Measurements from ENCODE around the gene TUBAL3. TPM values are rescaled to one million over a fixed set of nuclear protein-coding genes. Genes with fewer than 3 reads are reported as not detected.

TUBAL3 gene
- total RNA-seq, 1 donor from 2014 or later, result not detected

GRCh38 chr10:5360318-5360915, 44.2 kb downstream of the TUBAL3 start:
- TF ChIP-seq CTCF (IDR thresholded peaks at IDR 0.05), result no peak
- no peak for DNase-seq (ENCODE audit: extremely low spot score, unreplicated experiment)
- peaks cover 61% of the 10 kb centered on the region for H3K27me3 Mint-ChIP-seq (ENCODE audit: unreplicated experiment)
- no peak overlapping the region for H3K27ac Mint-ChIP-seq (ENCODE audit: unreplicated experiment)
- H3K36me3 Mint-ChIP-seq (ENCODE audit: unreplicated experiment), result no peaks in the 10 kb centered on the region
- no peaks in the 10 kb centered on the region for H3K4me1 Mint-ChIP-seq (ENCODE audit: unreplicated experiment)
- no peak overlapping the region for H3K4me3 Mint-ChIP-seq (ENCODE audit: unreplicated experiment)
- no peaks in the 10 kb centered on the region for H3K9me3 Mint-ChIP-seq (ENCODE audit: unreplicated experiment)

GRCh38 chr10:5356302-5356763, 48.3 kb downstream of the TUBAL3 start:
- Mint-ChIP-seq H3K27me3 (ENCODE audit: unreplicated experiment) (peaks cover 65% of the 10 kb centered on the region), H3K4me3 (ENCODE audit: unreplicated experiment) (no peak overlapping the region), H3K9me3 (ENCODE audit: unreplicated experiment) (no peaks in the 10 kb centered on the region), H3K4me1 (ENCODE audit: unreplicated experiment) (no peaks in the 10 kb centered on the region), H3K27ac (ENCODE audit: unreplicated experiment) (no peak overlapping the region), H3K36me3 (ENCODE audit: unreplicated experiment) (no peaks in the 10 kb centered on the region)
- no peak for DNase-seq (ENCODE audit: extremely low spot score, unreplicated experiment)
- no peak for TF ChIP-seq CTCF (IDR thresholded peaks at IDR 0.05)

- Mint-ChIP-seq H3K9me3 (ENCODE audit: unreplicated experiment) (no peaks in the 10 kb centered on the region), H3K27ac (ENCODE audit: unreplicated experiment) (no peak overlapping the region), H3K27me3 (ENCODE audit: unreplicated experiment) (peaks cover 62% of the 10 kb centered on the region), H3K4me3 (ENCODE audit: unreplicated experiment) (no peak overlapping the region), H3K4me1 (ENCODE audit: unreplicated experiment) (no peaks in the 10 kb centered on the region), H3K36me3 (ENCODE audit: unreplicated experiment) (no peaks in the 10 kb centered on the region)
- TF ChIP-seq CTCF (IDR thresholded peaks at IDR 0.05), result no peak
- DNase-seq (ENCODE audit: extremely low spot score, unreplicated experiment), result no peak
These were observed 48.9 kb downstream of the TUBAL3 start for GRCh38 chr10:5355594-5356301.

GRCh38 chr10:5354068-5354467, 50.6 kb downstream of the TUBAL3 start:
- Mint-ChIP-seq H3K4me3 (ENCODE audit: unreplicated experiment) (no peak overlapping the region), H3K27me3 (ENCODE audit: unreplicated experiment) (peaks cover 58% of the 10 kb centered on the region)

More at GRCh38 chr10:5354068-5354467, 50.6 kb downstream of the TUBAL3 start:
- no peaks in the 10 kb centered on the region for H3K36me3 Mint-ChIP-seq (ENCODE audit: unreplicated experiment)
- TF ChIP-seq CTCF (IDR thresholded peaks at IDR 0.05), result no peak
- no peaks in the 10 kb centered on the region for H3K4me1 Mint-ChIP-seq (ENCODE audit: unreplicated experiment)
- H3K9me3 Mint-ChIP-seq (ENCODE audit: unreplicated experiment), result no peaks in the 10 kb centered on the region
- H3K27ac Mint-ChIP-seq (ENCODE audit: unreplicated experiment), result no peak overlapping the region
- no peak for DNase-seq (ENCODE audit: extremely low spot score, unreplicated experiment)

All from osteocyte (in vitro differentiated cells).